AG04450 (cell line): ENCODE measurements around the gene SAMSN1. TPM values are rescaled to one million over a fixed set of nuclear protein-coding genes. Genes with fewer than 3 reads are reported as not detected.

ENCODE experiments used
- CTCF ChIA-PET: fragments of 300-600, 350-600 bp; formaldehyde crosslinking; extraction: SDS; loops from one replicate; lab custom pipeline; 2022; ENCODE audit warnings: antibody characterized with exemption, inconsistent platforms; lab: Charles Lee
- POLR2A ChIA-PET: fragments of 350-600 bp; formaldehyde crosslinking; extraction: SDS; loops from one replicate; lab custom pipeline; 2021; ENCODE audit warnings: antibody characterized with exemption, inconsistent platforms; lab: Yijun Ruan, JAX
- DNase-seq: peaks from one replicate; pipeline ENCODE4 v3.0.0-alpha.2; 2011; ENCODE audit warnings: low read depth, low spot score
- H3K27ac ChIP-seq: one replicate; pipeline ENCODE4 v1.5.1; 2012; ENCODE audit warnings: low read depth, low read length, control low read depth
- H3K27me3 ChIP-seq: one replicate; pipeline ENCODE4 v1.6.0; 2012; ENCODE audit warnings: low read length; ENCODE audit not compliant: control insufficient read depth, insufficient read depth
- H3K4me3 ChIP-seq: 2 replicates; pipeline ENCODE4 v1.5.1; 2011; ENCODE audit warnings: mild to moderate bottlenecking, low read depth, low read length, control low read depth
- H3K9me3 ChIP-seq: 2 replicates; pipeline ENCODE4 v1.5.1; 2012; ENCODE audit warnings: low read length; ENCODE audit not compliant: control insufficient read depth, insufficient read depth
- polyA plus RNA-seq: library from polyadenylated mRNA; depleted of rRNA; stranded (reverse); fragments of >200 nt; gene quantifications from 2 replicates; pipeline ENCODE4 v1.2.3, GENCODE V29; 2011
- TF ChIP-seq, protein P1 (sequence below): IDR thresholded peaks from 2 replicates; pipeline ENCODE4 v1.5.1; 2011; ENCODE audit warnings: low read depth, low read length, control low read depth, inconsistent platforms

The SAMSN1 gene
- polyA plus RNA-seq, 1 experiment, result not detected

DNA sequence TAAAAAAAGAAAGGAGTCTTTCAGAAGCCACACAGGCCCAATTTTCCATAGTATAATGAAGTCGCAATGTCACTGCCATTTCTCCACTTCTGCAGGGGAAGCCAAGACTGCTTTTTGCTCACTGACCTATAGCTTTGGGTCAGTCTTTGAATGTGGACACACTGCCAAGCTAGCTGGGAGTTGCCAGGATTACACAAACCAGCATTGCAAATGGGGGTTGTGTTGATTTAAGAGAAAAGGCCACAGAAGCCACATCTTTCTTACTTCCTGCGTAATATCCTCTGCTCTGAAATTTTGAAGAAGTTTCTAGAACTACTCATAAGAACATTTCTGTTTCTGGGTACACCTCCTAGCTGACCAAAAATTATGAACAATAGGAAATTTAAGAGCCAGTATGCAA, 45.8 kb upstream of the SAMSN1 start:
- H3K27ac ChIP-seq, result no peak overlapping the region
- CTCF ChIA-PET, result no interaction called here
- H3K4me3 ChIP-seq, result no peak overlapping the region
- H3K27me3 ChIP-seq, result no peaks in the 10 kb centered on the region
- peaks cover 3% of the 10 kb centered on the region; the same call in 1 of the 2 replicates for H3K9me3 ChIP-seq
- no peak for DNase-seq
- POLR2A ChIA-PET, result no interaction called here
- TF ChIP-seq, protein P1, sequence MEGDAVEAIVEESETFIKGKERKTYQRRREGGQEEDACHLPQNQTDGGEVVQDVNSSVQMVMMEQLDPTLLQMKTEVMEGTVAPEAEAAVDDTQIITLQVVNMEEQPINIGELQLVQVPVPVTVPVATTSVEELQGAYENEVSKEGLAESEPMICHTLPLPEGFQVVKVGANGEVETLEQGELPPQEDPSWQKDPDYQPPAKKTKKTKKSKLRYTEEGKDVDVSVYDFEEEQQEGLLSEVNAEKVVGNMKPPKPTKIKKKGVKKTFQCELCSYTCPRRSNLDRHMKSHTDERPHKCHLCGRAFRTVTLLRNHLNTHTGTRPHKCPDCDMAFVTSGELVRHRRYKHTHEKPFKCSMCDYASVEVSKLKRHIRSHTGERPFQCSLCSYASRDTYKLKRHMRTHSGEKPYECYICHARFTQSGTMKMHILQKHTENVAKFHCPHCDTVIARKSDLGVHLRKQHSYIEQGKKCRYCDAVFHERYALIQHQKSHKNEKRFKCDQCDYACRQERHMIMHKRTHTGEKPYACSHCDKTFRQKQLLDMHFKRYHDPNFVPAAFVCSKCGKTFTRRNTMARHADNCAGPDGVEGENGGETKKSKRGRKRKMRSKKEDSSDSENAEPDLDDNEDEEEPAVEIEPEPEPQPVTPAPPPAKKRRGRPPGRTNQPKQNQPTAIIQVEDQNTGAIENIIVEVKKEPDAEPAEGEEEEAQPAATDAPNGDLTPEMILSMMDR, result no peak

DNA sequence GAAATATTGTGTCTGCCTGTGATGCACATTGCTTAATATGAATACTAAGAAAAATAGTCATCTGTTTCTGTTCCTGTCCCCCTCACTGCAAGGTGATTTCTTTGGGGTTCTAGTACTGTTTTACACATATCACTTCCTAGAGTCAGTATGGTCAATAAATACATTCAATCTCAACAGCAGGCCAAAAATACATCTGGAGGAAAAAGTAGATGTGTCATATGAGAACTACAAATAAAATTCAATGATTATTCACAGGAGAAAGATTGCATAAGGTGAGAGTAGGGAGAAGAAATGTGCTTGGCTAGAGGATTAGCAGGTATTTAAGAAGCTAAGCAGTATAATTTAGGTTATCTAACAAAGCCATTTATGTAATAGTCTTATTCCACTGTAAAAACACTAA, 45.3 kb upstream of the SAMSN1 start:
- ChIA-PET POLR2A (no interaction called here), CTCF (no interaction called here)
- TF ChIP-seq, protein P1, result no peak
- no peak for DNase-seq
- no peaks in the 10 kb centered on the region for H3K27me3 ChIP-seq
- H3K4me3 ChIP-seq, result no peak overlapping the region
- no peak overlapping the region for H3K27ac ChIP-seq
- H3K9me3 ChIP-seq, result peaks cover 3% of the 10 kb centered on the region; the same call in 1 of the 2 replicates

DNA sequence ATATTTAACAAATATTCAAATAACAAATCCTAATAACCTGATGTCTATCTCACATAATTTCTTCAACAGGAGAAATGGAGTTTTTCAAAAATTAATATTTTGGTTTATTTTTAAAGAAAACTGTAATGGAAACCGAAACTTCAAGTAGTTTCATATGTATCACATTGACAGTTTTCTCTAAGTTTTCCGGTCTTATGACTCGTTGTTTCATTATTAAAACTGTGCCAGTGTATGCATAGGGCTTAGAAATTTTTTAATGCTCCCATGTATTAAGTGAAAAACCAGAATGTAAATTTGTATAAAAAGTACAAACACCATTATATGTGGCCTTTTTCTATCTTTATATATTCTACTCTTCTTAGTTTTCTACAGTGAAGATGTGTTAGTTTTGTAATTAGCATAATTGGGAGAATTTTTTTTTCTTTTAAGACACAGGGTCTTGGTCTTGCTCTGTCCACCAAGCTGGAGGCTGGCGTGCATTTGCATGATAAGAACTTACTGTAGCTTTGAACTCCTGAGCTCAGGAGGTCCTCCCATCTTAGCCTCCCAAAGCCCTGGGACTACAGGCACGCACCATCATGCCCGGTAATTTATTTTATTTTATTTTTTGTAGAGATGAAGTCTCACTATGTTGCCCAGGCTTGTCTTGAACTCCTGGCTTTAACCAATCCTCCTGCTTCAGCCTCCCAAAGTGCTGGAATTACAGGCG, 43.9 kb upstream of the SAMSN1 start:
- ChIA-PET POLR2A (no interaction called here), CTCF (no interaction called here)
- TF ChIP-seq, protein P1, result no peak
- no peak for DNase-seq
- Histone ChIP-seq H3K27me3 (no peaks in the 10 kb centered on the region), H3K4me3 (no peak overlapping the region), H3K9me3 (peaks cover 3% of the 10 kb centered on the region; the same call in 1 of the 2 replicates), H3K27ac (no peak overlapping the region)

DNA sequence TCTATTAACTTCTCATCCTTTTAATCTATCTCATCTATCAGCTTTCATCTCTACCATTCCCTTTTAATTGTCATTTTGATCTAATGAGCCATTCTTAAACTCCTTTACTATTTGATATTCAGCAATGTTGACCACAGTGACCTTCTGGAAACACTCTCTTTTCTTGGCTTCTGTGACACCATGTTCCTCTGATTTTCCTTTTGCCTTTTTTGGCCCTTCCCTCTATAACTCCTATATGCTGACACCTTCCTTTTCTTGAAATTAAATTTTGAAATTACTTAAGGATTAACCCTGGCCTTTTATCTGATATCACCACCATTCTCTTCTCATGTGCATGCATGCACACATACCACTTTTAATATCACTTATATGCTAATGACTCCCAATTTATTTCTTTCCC, 41.2 kb upstream of the SAMSN1 start:
- Histone ChIP-seq H3K4me3 (no peak overlapping the region), H3K27ac (no peak overlapping the region), H3K9me3 (0 out of 2 replicates have a peak, but pooled peaks cover 3% of the 10 kb centered on the region), H3K27me3 (no peaks in the 10 kb centered on the region)
- POLR2A ChIA-PET, result no interaction called here
- TF ChIP-seq, protein P1, result no peak
- no peak for DNase-seq
- CTCF ChIA-PET, result no interaction called here

DNA sequence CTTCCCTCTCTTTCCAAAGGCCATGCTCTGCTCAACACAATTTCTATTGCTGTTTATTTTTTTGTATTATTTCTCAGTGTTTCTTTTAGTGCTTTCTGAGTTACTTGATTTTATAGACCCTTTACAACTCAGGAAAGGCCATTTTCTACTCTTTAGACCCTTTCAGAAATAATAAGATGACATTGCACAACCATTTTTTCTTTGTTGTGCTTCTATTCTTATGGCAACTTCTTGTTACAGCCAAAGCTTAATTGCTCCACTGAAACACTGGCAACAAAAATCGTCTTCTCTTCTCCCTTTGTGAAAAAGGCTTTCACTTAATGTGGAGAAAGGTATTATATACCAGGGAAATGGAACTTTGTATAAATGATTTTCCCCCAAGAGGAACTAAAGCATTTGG, 39.0 kb upstream of the SAMSN1 start:
- no peak overlapping the region for H3K4me3 ChIP-seq
- no peaks in the 10 kb centered on the region for H3K27me3 ChIP-seq
- DNase-seq, result no peak
- TF ChIP-seq, protein P1, result no peak
- peaks cover 5% of the 10 kb centered on the region; the same call in 1 of the 2 replicates for H3K9me3 ChIP-seq
- no peak overlapping the region for H3K27ac ChIP-seq
- POLR2A ChIA-PET, result no interaction called here
- CTCF ChIA-PET, result no interaction called here
